H1 (cell line): ENCODE data around the gene CEP44. TPM values are rescaled to one million over a fixed set of nuclear protein-coding genes. Genes with fewer than 3 reads are reported as not detected.

Experiments
- SP4 ChIP-seq: IDR thresholded peaks from 2 replicates; pipeline ENCODE4 v1.6.1; 2012; ENCODE audit warnings: low read length, inconsistent platforms
- polyA plus RNA-seq, 7 experiments: library from polyadenylated mRNA; depleted of rRNA in 3 of 7; stranded (reverse) in 5 of 7; unstranded in 2 of 7; fragments of >200 nt in 5 of 7; fragments of 200-250 nt in 2 of 7; gene quantifications; 1 replicate in 5 of 7; 2 replicates in 1 of 7; 4 replicates in 1 of 7; pipeline versions ENCODE4 v1.2.1 to v1.2.3, GENCODE V29; 2011 to 2013; ENCODE audit warnings: missing spikeins in 2 of 7, mixed read lengths in 2 of 7
- total RNA-seq: library from RNA; stranded (reverse); fragmentation: NEBNext Ultra II Directional; extraction: Animal tissue kit (Norgen Biotek cat#: 25700); gene quantifications from 2 replicates; pipeline ENCODE4 v1.2.1, GENCODE V29; 2021
- TF ChIP-seq, protein P1 (sequence below): IDR thresholded peaks from 2 replicates; pipeline ENCODE4 v1.6.1; 2011; ENCODE audit warnings: low read length, improper control_type of control experiment
- TF ChIP-seq, protein P2 (sequence below): fragments of 300-600 bp; sonication (generic); IDR thresholded peaks from 2 replicates; pipeline ENCODE4 v1.7.1; 2012; ENCODE audit warnings: low read length, moderate library complexity, mild to moderate bottlenecking, inconsistent platforms; ENCODE audit not compliant: insufficient replicate concordance
- TF ChIP-seq, protein P3 (sequence below), 3 experiments: IDR thresholded peaks; 1 replicate in 2 of 3; 2 replicates in 1 of 3; pipeline versions ENCODE4 v1.5.1 to v1.6.1; 2011; ENCODE audit warnings: low read length in 3 of 3, mild to moderate bottlenecking in 3 of 3, inconsistent platforms in 2 of 3, low read depth in 1 of 3, moderate library complexity in 1 of 3; ENCODE audit not compliant: insufficient read depth in 1 of 3; ENCODE audit errors: control extremely low read depth in 1 of 3

Gene CEP44
- total and polyA plus RNA-seq, 2 of the 8 experiments (the other 6 are each of a cell fraction or from before 2014, with no cell fraction given), result 3.4 to 17.1 TPM

DNA sequence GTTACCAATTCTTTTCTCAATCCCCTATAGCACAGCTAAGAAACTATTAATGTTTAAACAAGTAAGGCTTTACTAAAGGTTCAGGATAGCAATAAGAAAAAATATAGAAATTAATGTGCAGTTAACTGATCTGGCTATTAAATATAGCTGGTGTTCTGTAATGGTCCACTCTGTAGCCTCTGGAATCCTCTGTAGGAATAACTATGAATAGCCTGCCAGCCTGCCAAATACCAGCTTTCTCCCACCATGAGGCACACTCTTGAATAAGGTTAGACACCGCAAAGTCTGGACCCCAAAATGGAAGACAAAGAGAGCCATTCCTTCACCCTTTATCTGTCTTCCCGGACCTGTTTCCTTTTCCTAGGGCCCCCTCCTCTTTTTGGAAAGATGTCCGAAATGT, 30.6 kb downstream of the CEP44 start (continued):
- TF ChIP-seq, protein P1, sequence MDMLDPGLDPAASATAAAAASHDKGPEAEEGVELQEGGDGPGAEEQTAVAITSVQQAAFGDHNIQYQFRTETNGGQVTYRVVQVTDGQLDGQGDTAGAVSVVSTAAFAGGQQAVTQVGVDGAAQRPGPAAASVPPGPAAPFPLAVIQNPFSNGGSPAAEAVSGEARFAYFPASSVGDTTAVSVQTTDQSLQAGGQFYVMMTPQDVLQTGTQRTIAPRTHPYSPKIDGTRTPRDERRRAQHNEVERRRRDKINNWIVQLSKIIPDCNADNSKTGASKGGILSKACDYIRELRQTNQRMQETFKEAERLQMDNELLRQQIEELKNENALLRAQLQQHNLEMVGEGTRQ, result no peak
- TF ChIP-seq, protein P2, sequence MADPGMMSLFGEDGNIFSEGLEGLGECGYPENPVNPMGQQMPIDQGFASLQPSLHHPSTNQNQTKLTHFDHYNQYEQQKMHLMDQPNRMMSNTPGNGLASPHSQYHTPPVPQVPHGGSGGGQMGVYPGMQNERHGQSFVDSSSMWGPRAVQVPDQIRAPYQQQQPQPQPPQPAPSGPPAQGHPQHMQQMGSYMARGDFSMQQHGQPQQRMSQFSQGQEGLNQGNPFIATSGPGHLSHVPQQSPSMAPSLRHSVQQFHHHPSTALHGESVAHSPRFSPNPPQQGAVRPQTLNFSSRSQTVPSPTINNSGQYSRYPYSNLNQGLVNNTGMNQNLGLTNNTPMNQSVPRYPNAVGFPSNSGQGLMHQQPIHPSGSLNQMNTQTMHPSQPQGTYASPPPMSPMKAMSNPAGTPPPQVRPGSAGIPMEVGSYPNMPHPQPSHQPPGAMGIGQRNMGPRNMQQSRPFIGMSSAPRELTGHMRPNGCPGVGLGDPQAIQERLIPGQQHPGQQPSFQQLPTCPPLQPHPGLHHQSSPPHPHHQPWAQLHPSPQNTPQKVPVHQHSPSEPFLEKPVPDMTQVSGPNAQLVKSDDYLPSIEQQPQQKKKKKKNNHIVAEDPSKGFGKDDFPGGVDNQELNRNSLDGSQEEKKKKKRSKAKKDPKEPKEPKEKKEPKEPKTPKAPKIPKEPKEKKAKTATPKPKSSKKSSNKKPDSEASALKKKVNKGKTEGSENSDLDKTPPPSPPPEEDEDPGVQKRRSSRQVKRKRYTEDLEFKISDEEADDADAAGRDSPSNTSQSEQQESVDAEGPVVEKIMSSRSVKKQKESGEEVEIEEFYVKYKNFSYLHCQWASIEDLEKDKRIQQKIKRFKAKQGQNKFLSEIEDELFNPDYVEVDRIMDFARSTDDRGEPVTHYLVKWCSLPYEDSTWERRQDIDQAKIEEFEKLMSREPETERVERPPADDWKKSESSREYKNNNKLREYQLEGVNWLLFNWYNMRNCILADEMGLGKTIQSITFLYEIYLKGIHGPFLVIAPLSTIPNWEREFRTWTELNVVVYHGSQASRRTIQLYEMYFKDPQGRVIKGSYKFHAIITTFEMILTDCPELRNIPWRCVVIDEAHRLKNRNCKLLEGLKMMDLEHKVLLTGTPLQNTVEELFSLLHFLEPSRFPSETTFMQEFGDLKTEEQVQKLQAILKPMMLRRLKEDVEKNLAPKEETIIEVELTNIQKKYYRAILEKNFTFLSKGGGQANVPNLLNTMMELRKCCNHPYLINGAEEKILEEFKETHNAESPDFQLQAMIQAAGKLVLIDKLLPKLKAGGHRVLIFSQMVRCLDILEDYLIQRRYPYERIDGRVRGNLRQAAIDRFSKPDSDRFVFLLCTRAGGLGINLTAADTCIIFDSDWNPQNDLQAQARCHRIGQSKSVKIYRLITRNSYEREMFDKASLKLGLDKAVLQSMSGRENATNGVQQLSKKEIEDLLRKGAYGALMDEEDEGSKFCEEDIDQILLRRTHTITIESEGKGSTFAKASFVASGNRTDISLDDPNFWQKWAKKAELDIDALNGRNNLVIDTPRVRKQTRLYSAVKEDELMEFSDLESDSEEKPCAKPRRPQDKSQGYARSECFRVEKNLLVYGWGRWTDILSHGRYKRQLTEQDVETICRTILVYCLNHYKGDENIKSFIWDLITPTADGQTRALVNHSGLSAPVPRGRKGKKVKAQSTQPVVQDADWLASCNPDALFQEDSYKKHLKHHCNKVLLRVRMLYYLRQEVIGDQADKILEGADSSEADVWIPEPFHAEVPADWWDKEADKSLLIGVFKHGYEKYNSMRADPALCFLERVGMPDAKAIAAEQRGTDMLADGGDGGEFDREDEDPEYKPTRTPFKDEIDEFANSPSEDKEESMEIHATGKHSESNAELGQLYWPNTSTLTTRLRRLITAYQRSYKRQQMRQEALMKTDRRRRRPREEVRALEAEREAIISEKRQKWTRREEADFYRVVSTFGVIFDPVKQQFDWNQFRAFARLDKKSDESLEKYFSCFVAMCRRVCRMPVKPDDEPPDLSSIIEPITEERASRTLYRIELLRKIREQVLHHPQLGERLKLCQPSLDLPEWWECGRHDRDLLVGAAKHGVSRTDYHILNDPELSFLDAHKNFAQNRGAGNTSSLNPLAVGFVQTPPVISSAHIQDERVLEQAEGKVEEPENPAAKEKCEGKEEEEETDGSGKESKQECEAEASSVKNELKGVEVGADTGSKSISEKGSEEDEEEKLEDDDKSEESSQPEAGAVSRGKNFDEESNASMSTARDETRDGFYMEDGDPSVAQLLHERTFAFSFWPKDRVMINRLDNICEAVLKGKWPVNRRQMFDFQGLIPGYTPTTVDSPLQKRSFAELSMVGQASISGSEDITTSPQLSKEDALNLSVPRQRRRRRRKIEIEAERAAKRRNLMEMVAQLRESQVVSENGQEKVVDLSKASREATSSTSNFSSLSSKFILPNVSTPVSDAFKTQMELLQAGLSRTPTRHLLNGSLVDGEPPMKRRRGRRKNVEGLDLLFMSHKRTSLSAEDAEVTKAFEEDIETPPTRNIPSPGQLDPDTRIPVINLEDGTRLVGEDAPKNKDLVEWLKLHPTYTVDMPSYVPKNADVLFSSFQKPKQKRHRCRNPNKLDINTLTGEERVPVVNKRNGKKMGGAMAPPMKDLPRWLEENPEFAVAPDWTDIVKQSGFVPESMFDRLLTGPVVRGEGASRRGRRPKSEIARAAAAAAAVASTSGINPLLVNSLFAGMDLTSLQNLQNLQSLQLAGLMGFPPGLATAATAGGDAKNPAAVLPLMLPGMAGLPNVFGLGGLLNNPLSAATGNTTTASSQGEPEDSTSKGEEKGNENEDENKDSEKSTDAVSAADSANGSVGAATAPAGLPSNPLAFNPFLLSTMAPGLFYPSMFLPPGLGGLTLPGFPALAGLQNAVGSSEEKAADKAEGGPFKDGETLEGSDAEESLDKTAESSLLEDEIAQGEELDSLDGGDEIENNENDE, result no peak
- TF ChIP-seq, protein P3, sequence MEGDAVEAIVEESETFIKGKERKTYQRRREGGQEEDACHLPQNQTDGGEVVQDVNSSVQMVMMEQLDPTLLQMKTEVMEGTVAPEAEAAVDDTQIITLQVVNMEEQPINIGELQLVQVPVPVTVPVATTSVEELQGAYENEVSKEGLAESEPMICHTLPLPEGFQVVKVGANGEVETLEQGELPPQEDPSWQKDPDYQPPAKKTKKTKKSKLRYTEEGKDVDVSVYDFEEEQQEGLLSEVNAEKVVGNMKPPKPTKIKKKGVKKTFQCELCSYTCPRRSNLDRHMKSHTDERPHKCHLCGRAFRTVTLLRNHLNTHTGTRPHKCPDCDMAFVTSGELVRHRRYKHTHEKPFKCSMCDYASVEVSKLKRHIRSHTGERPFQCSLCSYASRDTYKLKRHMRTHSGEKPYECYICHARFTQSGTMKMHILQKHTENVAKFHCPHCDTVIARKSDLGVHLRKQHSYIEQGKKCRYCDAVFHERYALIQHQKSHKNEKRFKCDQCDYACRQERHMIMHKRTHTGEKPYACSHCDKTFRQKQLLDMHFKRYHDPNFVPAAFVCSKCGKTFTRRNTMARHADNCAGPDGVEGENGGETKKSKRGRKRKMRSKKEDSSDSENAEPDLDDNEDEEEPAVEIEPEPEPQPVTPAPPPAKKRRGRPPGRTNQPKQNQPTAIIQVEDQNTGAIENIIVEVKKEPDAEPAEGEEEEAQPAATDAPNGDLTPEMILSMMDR (IDR thresholded peaks at IDR 0.05; ENCODE audit: control extremely low read depth in 1 of 3, insufficient read depth in 1 of 3, low read depth in 1 of 3, low read length in 3 of 3), result no peak
- no peak for TF ChIP-seq SP4
